Renal cortical epithelial cell (primary cell): ENCODE data around the gene HJURP. TPM values are rescaled to one million over a fixed set of nuclear protein-coding genes. Genes with fewer than 3 reads are reported as not detected.

Source experiments
- DNase-seq: peaks from one replicate; pipeline ENCODE4 v3.0.0-alpha.2; 2011; ENCODE audit warnings: low read depth
- total RNA-seq: library from RNA; depleted of rRNA; stranded (reverse); fragments of >200 nt; gene quantifications from 2 replicates; pipeline ENCODE4 v1.2.3, GENCODE V29; 2014

HJURP gene
- total RNA-seq, 1 donor from 2014 or later = 1.1 TPM

- DNase-seq = no peak
Observed at GRCh38 chr2:233793465-233794127, 60.7 kb downstream of the HJURP start.

- no peak for DNase-seq
Observed at GRCh38 chr2:233792720-233793119, 61.6 kb downstream of the HJURP start.

DNA sequence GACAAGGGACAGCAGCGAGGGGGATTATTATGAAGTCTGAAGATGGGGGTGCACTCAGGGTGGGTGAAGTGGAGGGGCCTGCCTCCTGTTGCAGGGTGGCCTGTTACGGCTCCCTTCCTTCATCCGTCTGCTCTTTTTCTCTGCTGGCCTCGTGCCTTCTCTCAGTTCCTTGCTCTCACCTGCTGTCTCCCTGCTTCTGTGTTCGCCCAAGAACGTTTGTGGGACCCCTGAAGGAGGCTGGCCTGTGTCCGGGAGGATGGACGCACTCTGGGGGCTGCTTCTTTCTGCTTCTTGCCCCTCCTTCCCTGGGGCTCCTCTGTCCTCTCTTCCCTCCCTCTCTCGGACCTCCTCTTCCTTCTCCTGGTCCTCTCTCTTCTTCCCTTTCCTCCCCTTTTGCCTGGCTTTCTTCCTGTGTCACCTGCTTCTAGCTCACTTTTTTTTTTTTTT, 62.4 kb downstream of the HJURP start:
- DNase-seq = no peak

DNA sequence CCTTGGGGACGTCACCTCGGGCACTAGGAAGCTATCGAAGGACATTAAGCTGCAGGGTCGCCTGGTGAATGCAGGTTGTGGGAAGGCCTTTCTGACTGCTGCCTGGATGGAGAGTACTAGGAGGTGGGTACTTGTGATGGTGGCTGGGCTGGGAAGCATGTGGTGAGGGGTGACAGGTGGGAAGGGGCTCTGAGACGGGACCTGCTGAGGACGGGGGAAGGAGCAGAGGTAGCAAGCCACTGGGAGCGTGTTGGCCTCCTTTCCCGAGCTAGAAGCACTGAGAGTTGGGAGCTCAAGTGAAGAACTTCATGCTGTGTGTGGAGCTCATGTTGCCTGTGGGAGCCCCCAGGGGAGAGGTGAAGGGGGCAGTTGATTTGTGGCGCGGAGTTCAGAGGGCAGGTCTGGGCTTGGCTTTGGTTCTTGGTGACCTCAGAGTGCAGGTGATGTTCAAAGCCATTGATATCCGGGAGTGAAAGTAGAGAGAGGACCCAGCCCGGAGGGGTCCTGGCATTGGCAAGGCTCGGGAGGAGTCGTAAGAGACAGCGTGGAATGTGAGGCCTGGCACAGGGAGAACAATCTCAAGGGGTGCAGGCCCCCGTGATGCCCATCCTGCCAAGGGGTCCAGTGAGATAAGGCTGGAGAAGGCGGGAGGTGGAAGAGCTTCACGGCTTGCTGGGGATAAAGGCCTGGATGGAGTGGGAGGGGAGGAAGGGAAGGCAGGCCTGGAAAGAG, 63.0 kb downstream of the HJURP start:
- DNase-seq = no peak

- DNase-seq = no peak
Observed at GRCh38 chr2:233789554-233789953, 64.8 kb downstream of the HJURP start.

Other genes starting within 250 kb of the HJURP start
- gene UGT1A8, start 236.9 kb downstream of the HJURP start, total RNA-seq = 0.35 TPM in 2 replicates
- not detected in 2 replicates for gene UGT1A10, start 218.1 kb downstream of the HJURP start, total RNA-seq
- gene UGT1A9, start 182.6 kb downstream of the HJURP start, total RNA-seq = 37.2 and 110 TPM in 2 replicates
- 0.69 and 2.8 TPM in 2 replicates for gene UGT1A7, start 172.6 kb downstream of the HJURP start, total RNA-seq
- gene UGT1A6, start 161.6 kb downstream of the HJURP start, total RNA-seq = 206 and 675 TPM in 2 replicates
- gene UGT1A5, start 141.6 kb downstream of the HJURP start, total RNA-seq = 0.35 and 3.8 TPM in 2 replicates
- gene UGT1A4, start 135.8 kb downstream of the HJURP start, total RNA-seq = 1.2 and 3.8 TPM in 2 replicates
- gene UGT1A3, start 125.5 kb downstream of the HJURP start, total RNA-seq = 0.17 and 4.1 TPM in 2 replicates
- gene UGT1A1, start 94.3 kb downstream of the HJURP start, total RNA-seq = 1.2 and 6.2 TPM in 2 replicates
- gene MROH2A, start 76.2 kb downstream of the HJURP start, total RNA-seq = 0.15 TPM in 1 of 2 replicates, not detected in the other
- gene TRPM8, start 62.8 kb upstream of the HJURP start, total RNA-seq = 1.0 and 4.5 TPM in 2 replicates
- not detected in 2 replicates for gene SPP2, start 196.2 kb upstream of the HJURP start, total RNA-seq